GM12878 (cell line): ENCODE results near the gene TRAF3. TPM values are rescaled to one million over a fixed set of nuclear protein-coding genes. Genes with fewer than 3 reads are reported as not detected.

ENCODE experiments used
- ATAC-seq: fragments of 200-7000 bp; cut with Tn5 transposase; 3 replicates; pipeline ENCODE4 v1.9.1; 2020; ENCODE audit warnings: mild to moderate bottlenecking, moderate library complexity
- BruUV-seq: library from RNA; stranded (reverse); fragments of 400-500 nt; replicated peaks from 2 replicates; lab custom pipeline; 2021; lab: Mats Ljungman, UMichigan
- CTCF ChIA-PET: fragments of 300-600 bp; sonication (Branson Sonifier 250); formaldehyde crosslinking; extraction: SDS; loops from one replicate; lab custom pipeline; 2021; ENCODE audit warnings: inconsistent platforms; lab: Yijun Ruan, JAX
- POLR2A ChIA-PET: fragments of 350-600 bp; formaldehyde crosslinking; extraction: SDS; loops from one replicate; lab custom pipeline; 2021; ENCODE audit warnings: inconsistent platforms; lab: Charles Lee
- RAD21 ChIA-PET: fragments of 300-600 bp; sonication (Branson Sonifier 250); formaldehyde crosslinking; loops from one replicate; lab custom pipeline; 2023; ENCODE audit warnings: antibody characterized with exemption; ENCODE audit not compliant: unreplicated experiment; lab: Charles Lee
- SMC1A ChIA-PET: fragments of 300-600 bp; sonication (Branson Sonifier 250); formaldehyde crosslinking; loops from one replicate; lab custom pipeline; 2023; ENCODE audit not compliant: unreplicated experiment, uncharacterized antibody; lab: Charles Lee
- DNase-seq: peaks from one replicate; pipeline ENCODE4 v3.0.0-alpha.2; 2011; ENCODE audit warnings: low read depth, low spot score
- FAIRE-seq: peaks from 3 replicates; lab custom pipeline; 2011; peaks lifted over from hg19 to GRCh38; lab: Jason Lieb, UNC
- H2AFZ ChIP-seq: 2 replicates; pipeline ENCODE4 v1.6.0; 2011; ENCODE audit warnings: low read depth, low read length, control low read depth; ENCODE audit not compliant: control insufficient read depth
- H3K27ac ChIP-seq: 2 replicates; pipeline ENCODE4 v1.5.1; 2011; ENCODE audit warnings: control low read depth; ENCODE audit not compliant: control insufficient read depth, insufficient read depth
- H3K27me3 ChIP-seq, 2 experiments: replicated peaks in 1 of 2; 2 replicates each; pipeline versions ENCODE4 v1.6.0 to v1.6.1; 2011; ENCODE audit warnings: low read length in 1 of 2; ENCODE audit not compliant: control insufficient read depth in 2 of 2, insufficient read depth in 2 of 2
- H3K36me3 ChIP-seq, 2 experiments: 2 replicates each; pipeline ENCODE4 v1.5.1; 2011; ENCODE audit warnings: low read length in 1 of 2; ENCODE audit not compliant: control insufficient read depth in 2 of 2, insufficient read depth in 2 of 2
- H3K4me1 ChIP-seq: 2 replicates; pipeline ENCODE4 v1.6.1; 2011; ENCODE audit warnings: mild to moderate bottlenecking, low read length, moderate library complexity, mixed read lengths; ENCODE audit not compliant: control insufficient read depth, insufficient read depth
- H3K4me2 ChIP-seq: 2 replicates; pipeline ENCODE4 v1.6.0; 2011; ENCODE audit warnings: control low read depth; ENCODE audit not compliant: control insufficient read depth, insufficient read depth
- H3K4me3 ChIP-seq: fragments of 200-600 bp; sonication (generic); 2 replicates; pipeline ENCODE4 v1.5.1; 2016
- H3K79me2 ChIP-seq: 2 replicates; pipeline ENCODE4 v1.6.0; 2011; ENCODE audit warnings: low read length; ENCODE audit not compliant: control insufficient read depth, insufficient read depth
- H3K9ac ChIP-seq: 2 replicates; pipeline ENCODE4 v1.8.0; 2011; ENCODE audit warnings: low read length, control low read depth, mixed read lengths; ENCODE audit not compliant: control insufficient read depth, insufficient read depth
- H3K9me3 ChIP-seq: replicated peaks from 3 replicates; pipeline ENCODE4 v1.5.1; 2011; ENCODE audit warnings: mild to moderate bottlenecking, low read length; ENCODE audit not compliant: control insufficient read depth, insufficient read depth
- H4K20me1 ChIP-seq: 2 replicates; pipeline ENCODE4 v1.6.0; 2011; ENCODE audit not compliant: control insufficient read depth, insufficient read depth
- BACH1 ChIP-seq: fragments of 450-650 bp; IDR thresholded peaks from 2 replicates; pipeline ENCODE4 v1.6.1; 2017; ENCODE audit warnings: mild to moderate bottlenecking, borderline replicate concordance
- BCL11A ChIP-seq: IDR thresholded peaks from 2 replicates; pipeline ENCODE4 v1.6.1; 2011; ENCODE audit warnings: low read depth, low read length
- GATAD2B ChIP-seq: fragments of 450-650 bp; conservative IDR thresholded peaks from 2 replicates; pipeline ENCODE4 v1.6.1; 2017; ENCODE audit warnings: low read depth, mild to moderate bottlenecking, moderate library complexity
- HDAC6 ChIP-seq: fragments of 200-600 bp; sonication (generic); IDR thresholded peaks from one replicate; pipeline ENCODE4 v1.8.0; 2017; ENCODE audit warnings: antibody characterized with exemption; ENCODE audit not compliant: unreplicated experiment
- IRF4 ChIP-seq: IDR thresholded peaks from 2 replicates; pipeline ENCODE4 v1.6.1; 2011; ENCODE audit warnings: low read depth, low read length
- KLF5 ChIP-seq: fragments of 450-650 bp; IDR thresholded peaks from 2 replicates; pipeline ENCODE4 v1.6.1; 2014; ENCODE audit warnings: mild to moderate bottlenecking; ENCODE audit not compliant: partially characterized antibody
- RAD51 ChIP-seq: fragments of 450-650 bp; IDR thresholded peaks from 2 replicates; pipeline ENCODE4 v1.6.1; 2016; ENCODE audit warnings: moderate library complexity, mild to moderate bottlenecking, inconsistent platforms
- RB1 ChIP-seq: fragments of 450-650 bp; formaldehyde crosslinking; IDR thresholded peaks from 2 replicates; pipeline ENCODE4 v1.6.1; 2017; ENCODE audit warnings: mild to moderate bottlenecking, borderline replicate concordance
- RFX5 ChIP-seq: IDR thresholded peaks from 2 replicates; pipeline ENCODE4 v1.6.1; 2011; ENCODE audit warnings: low read depth, low read length, improper control_type of control experiment
- SIN3A ChIP-seq: IDR thresholded peaks from 2 replicates; pipeline ENCODE4 v1.6.1; 2012; ENCODE audit warnings: low read depth, low read length, improper control_type of control experiment
- TAF1 ChIP-seq: IDR thresholded peaks from 2 replicates; pipeline ENCODE4 v1.6.1; 2011; ENCODE audit warnings: mild to moderate bottlenecking, low read depth, low read length, borderline replicate concordance
- WGBS: methylation state at CpG from one replicate; pipeline ENCODE4 v1.1.6; 2016; ENCODE audit warnings: low lambda C conversion rate; ENCODE audit not compliant: insufficient replicate concordance, insufficient coverage; ENCODE audit errors: missing lambda C conversion rate; 5-methylcytosine and 5-hydroxymethylcytosine counted together
- in situ Hi-C: fragments of 300-500 bp; cut with MboI; formaldehyde crosslinking; loops from 9 replicates; pipeline ENCODE4 v1.14.3; 2018; ENCODE audit warnings: mixed read lengths
- intact Hi-C: fragments of 100-400 bp; cut with micrococcal nuclease; formaldehyde crosslinking; loops from one replicate; pipeline ENCODE4 v1.14.2; 2022; ENCODE audit not compliant: unreplicated experiment
- polyA plus RNA-seq, 11 experiments: library from polyadenylated mRNA; depleted of rRNA in 4 of 11; unstranded in 6 of 11; stranded (reverse) in 5 of 11; fragments of >200 nt; fragmentation: Nextera tagmentation in 4 of 11; fragmentation: Illumina TruSeq in 1 of 11; extraction: Ambion mirVana in 4 of 11; extraction: Trizol in 1 of 11; gene quantifications; 1 replicate in 1 of 11; 2 replicates in 10 of 11; pipeline versions ENCODE4 v1.2.1 to v1.2.3, GENCODE V29; 2011 to 2016; ENCODE audit warnings: inconsistent platforms in 2 of 11, missing spikeins in 2 of 11, low read depth in 1 of 11
- total RNA-seq, 4 experiments: library from RNA; depleted of rRNA in 3 of 4; stranded (reverse); fragments of >200 nt in 3 of 4; fragmentation: Illumina TruSeq in 1 of 4; extraction: Trizol in 1 of 4; gene quantifications; 2 replicates each; pipeline versions ENCODE4 v1.2.1 to v1.2.3, GENCODE V29; 2013 to 2021
- TF ChIP-seq, protein P1 (sequence below): IDR thresholded peaks from 2 replicates; pipeline ENCODE4 v1.6.1; 2011; ENCODE audit warnings: borderline replicate concordance, low read depth, mild to moderate bottlenecking, moderate library complexity, low read length; ENCODE audit not compliant: insufficient read depth, poor library complexity, severe bottlenecking
- TF ChIP-seq, protein P2 (sequence below): fragments of 450-650 bp; IDR thresholded peaks from 2 replicates; pipeline ENCODE4 v1.6.1; 2016; ENCODE audit warnings: mild to moderate bottlenecking, moderate library complexity, borderline replicate concordance
- TF ChIP-seq, protein P3 (sequence below): IDR thresholded peaks from 2 replicates; pipeline ENCODE4 v1.6.1; 2012; ENCODE audit warnings: mild to moderate bottlenecking, low read depth, low read length

TRAF3 gene
- total and polyA plus RNA-seq, 10 of the 15 experiments (the other 5 are each of a cell fraction or from before 2014, with no cell fraction given): 3.0 to 70.1 (median 36.5) TPM

DNA sequence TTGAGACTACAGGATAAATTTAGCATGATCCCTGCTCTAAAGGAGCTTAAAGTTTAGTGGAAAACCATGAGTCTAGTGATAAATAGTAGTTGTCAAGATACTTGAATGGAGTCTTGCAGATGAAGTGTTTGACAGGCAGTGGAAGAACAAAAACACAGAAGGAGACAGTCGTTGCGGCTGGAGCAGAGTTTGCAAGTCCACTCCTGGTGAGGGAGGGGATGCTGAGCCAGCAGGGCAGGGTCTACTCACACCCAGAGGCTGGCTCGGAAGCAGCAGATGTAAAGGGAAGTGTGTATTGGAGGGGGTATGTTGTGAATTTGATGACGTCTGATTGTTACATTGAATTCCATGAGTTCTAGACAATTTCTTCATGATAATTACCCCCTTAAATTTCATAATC, 61.3 kb downstream of the TRAF3 start (continued):
- TF ChIP-seq BACH1 (no peak), IRF4 (no peak)
- TF ChIP-seq, protein P1, sequence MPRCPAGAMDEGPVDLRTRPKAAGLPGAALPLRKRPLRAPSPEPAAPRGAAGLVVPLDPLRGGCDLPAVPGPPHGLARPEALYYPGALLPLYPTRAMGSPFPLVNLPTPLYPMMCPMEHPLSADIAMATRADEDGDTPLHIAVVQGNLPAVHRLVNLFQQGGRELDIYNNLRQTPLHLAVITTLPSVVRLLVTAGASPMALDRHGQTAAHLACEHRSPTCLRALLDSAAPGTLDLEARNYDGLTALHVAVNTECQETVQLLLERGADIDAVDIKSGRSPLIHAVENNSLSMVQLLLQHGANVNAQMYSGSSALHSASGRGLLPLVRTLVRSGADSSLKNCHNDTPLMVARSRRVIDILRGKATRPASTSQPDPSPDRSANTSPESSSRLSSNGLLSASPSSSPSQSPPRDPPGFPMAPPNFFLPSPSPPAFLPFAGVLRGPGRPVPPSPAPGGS: no peak

GRCh38 chr14:102840115-102840514, 62.9 kb downstream of the TRAF3 start:
- ChIA-PET CTCF (interaction anchor here (1.3 kb wide), 1 partner anchor 58 kb away, joined by 4 read pairs; no protein-coding TSS in a partner anchor), RAD21 (interaction anchor here (2.2 kb wide), 1 partner anchor 55 kb away, joined by 5 read pairs; no protein-coding TSS in a partner anchor), SMC1A (interaction anchor here (0.6 to 1.2 kb wide), 3 partner anchors 11 to 99 kb away, joined by 3 to 6 read pairs (median 5); no protein-coding TSS in a partner anchor), POLR2A (interaction anchor here (0.6 to 1.3 kb wide), 2 partner anchors 10 to 40 kb away, joined by 3 read pairs; no protein-coding TSS in a partner anchor)
- no peaks in the 10 kb centered on the region; the same call in 1 of the 2 replicates for H4K20me1 ChIP-seq
- in situ Hi-C loops: no loop called here
- no peak overlapping the region for H3K4me3 ChIP-seq
- no peaks in the 10 kb centered on the region for H3K4me1 ChIP-seq
- no peak for FAIRE-seq
- intact Hi-C loops: no loop called here
- H2AFZ ChIP-seq: no peak overlapping the region
- WGBS: 79% methylated on average over 3 of the region's 3 CpGs
- H3K79me2 ChIP-seq: peaks cover 66% of the 10 kb centered on the region
- no peak overlapping the region for H3K27ac ChIP-seq
- H3K27me3 ChIP-seq: no peaks in the 10 kb centered on the region
- H3K9me3 ChIP-seq: no peaks in the 10 kb centered on the region
- H3K4me2 ChIP-seq: no peak overlapping the region
- H3K36me3 ChIP-seq: peaks cover 7 to 20% of the 10 kb centered on the region in 2 experiments; a peak in 3 of 4 replicates
- no peak for DNase-seq
- no peak for ATAC-seq
- no peak overlapping the region for H3K9ac ChIP-seq
- no TSS peak for BruUV-seq
- TF ChIP-seq RAD51: no peak
- no peak for TF ChIP-seq TAF1
- no peak for TF ChIP-seq SIN3A
- no peak for TF ChIP-seq RFX5
- TF ChIP-seq KLF5: no peak
- TF ChIP-seq, protein P2, sequence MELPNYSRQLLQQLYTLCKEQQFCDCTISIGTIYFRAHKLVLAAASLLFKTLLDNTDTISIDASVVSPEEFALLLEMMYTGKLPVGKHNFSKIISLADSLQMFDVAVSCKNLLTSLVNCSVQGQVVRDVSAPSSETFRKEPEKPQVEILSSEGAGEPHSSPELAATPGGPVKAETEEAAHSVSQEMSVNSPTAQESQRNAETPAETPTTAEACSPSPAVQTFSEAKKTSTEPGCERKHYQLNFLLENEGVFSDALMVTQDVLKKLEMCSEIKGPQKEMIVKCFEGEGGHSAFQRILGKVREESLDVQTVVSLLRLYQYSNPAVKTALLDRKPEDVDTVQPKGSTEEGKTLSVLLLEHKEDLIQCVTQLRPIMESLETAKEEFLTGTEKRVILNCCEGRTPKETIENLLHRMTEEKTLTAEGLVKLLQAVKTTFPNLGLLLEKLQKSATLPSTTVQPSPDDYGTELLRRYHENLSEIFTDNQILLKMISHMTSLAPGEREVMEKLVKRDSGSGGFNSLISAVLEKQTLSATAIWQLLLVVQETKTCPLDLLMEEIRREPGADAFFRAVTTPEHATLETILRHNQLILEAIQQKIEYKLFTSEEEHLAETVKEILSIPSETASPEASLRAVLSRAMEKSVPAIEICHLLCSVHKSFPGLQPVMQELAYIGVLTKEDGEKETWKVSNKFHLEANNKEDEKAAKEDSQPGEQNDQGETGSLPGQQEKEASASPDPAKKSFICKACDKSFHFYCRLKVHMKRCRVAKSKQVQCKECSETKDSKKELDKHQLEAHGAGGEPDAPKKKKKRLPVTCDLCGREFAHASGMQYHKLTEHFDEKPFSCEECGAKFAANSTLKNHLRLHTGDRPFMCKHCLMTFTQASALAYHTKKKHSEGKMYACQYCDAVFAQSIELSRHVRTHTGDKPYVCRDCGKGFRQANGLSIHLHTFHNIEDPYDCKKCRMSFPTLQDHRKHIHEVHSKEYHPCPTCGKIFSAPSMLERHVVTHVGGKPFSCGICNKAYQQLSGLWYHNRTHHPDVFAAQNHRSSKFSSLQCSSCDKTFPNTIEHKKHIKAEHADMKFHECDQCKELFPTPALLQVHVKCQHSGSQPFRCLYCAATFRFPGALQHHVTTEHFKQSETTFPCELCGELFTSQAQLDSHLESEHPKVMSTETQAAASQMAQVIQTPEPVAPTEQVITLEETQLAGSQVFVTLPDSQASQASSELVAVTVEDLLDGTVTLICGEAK: no peak
- TF ChIP-seq, protein P3, sequence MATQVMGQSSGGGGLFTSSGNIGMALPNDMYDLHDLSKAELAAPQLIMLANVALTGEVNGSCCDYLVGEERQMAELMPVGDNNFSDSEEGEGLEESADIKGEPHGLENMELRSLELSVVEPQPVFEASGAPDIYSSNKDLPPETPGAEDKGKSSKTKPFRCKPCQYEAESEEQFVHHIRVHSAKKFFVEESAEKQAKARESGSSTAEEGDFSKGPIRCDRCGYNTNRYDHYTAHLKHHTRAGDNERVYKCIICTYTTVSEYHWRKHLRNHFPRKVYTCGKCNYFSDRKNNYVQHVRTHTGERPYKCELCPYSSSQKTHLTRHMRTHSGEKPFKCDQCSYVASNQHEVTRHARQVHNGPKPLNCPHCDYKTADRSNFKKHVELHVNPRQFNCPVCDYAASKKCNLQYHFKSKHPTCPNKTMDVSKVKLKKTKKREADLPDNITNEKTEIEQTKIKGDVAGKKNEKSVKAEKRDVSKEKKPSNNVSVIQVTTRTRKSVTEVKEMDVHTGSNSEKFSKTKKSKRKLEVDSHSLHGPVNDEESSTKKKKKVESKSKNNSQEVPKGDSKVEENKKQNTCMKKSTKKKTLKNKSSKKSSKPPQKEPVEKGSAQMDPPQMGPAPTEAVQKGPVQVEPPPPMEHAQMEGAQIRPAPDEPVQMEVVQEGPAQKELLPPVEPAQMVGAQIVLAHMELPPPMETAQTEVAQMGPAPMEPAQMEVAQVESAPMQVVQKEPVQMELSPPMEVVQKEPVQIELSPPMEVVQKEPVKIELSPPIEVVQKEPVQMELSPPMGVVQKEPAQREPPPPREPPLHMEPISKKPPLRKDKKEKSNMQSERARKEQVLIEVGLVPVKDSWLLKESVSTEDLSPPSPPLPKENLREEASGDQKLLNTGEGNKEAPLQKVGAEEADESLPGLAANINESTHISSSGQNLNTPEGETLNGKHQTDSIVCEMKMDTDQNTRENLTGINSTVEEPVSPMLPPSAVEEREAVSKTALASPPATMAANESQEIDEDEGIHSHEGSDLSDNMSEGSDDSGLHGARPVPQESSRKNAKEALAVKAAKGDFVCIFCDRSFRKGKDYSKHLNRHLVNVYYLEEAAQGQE: no peak
- no peak for TF ChIP-seq RB1
- TF ChIP-seq HDAC6: no peak
- TF ChIP-seq BCL11A: no peak
- no peak for TF ChIP-seq GATAD2B
